Measurements from ENCODE around the gene NAA40.

The NAA40 gene

DNA sequence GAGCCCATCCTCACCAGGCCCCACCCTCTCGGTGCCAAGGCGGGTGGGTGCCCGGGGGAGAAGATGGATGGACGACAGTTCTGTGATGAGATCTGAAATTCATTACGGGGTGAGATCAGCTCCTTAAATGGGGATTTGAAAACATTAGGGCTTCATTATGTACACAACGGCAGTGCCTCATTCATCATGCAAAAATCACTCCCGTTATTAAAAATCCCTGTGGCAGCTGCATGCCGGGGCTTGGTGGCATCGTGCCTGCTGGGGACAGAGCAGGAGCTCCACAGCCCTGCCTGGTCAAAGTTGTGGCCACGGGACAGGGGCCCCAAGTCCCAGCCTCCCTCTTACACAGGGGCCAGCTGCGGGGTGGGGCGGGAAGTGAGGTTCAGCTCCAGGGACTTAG lies 67.6 kb downstream of the NAA40 start:
- H3K9ac ChIP-seq (ENCODE audit: low read depth in 1 of 2, low read length in 2 of 2) = no peak overlapping the region
- H3K4me1 ChIP-seq (ENCODE audit: control insufficient read depth in 1 of 2, insufficient read depth in 2 of 2, low read length in 2 of 2) = peaks cover 10% of the 10 kb centered on the region in 2 donors
- no peak overlapping the region for H3K27ac ChIP-seq (ENCODE audit: low read depth, low read length)
- H3K9me3 ChIP-seq (ENCODE audit: control insufficient read depth in 1 of 2, low read length in 2 of 2) = peaks cover 3% of the 10 kb centered on the region in 2 donors
- no peak overlapping the region for H3K4me3 ChIP-seq (ENCODE audit: low read depth in 1 of 2, low read length in 2 of 2)
- H3K27me3 ChIP-seq (ENCODE audit: control insufficient read depth in 1 of 2, insufficient read depth in 2 of 2, low read length in 2 of 2) = peaks cover 4 to 7% of the 10 kb centered on the region in 2 donors
- no peaks in the 10 kb centered on the region for H3K36me3 ChIP-seq (ENCODE audit: control insufficient read depth in 1 of 2, insufficient read depth in 2 of 2, low read length in 2 of 2)
